Measurements from ENCODE around the gene XPNPEP3. TPM values are rescaled to one million over a fixed set of nuclear protein-coding genes. Genes with fewer than 3 reads are reported as not detected.

The XPNPEP3 gene
- total and polyA plus RNA-seq, 2 donors (not counting 3 experiments of a cell fraction or from before 2014, with no cell fraction given) = 12.3 to 21.2 TPM

- Histone ChIP-seq H3K9ac (replicated peaks; ENCODE audit: extremely low read depth, insufficient read depth, low read length) (no peak overlapping the region), H3K36me3 (ENCODE audit: control insufficient read depth in 2 of 2, extremely low read depth in 1 of 2, insufficient read depth in 2 of 2, low read length in 2 of 2) (peaks cover 0 to 3% of the 10 kb centered on the region in 2 experiments), H4K20me1 (replicated peaks; ENCODE audit: control insufficient read depth, extremely low read depth, insufficient read depth, low read length) (no peaks in the 10 kb centered on the region), H3K27ac (ENCODE audit: insufficient read depth, low read depth, low read length) (peak overlapping the region; percentile 14), H2AFZ (ENCODE audit: low read depth, low read length) (peak overlapping the region; percentile 81), H3K4me2 (ENCODE audit: insufficient read depth, low read length) (no peak overlapping the region), H3K9me1 (replicated peaks; ENCODE audit: control insufficient read depth, extremely low read depth, insufficient read depth, low read length) (no peaks in the 10 kb centered on the region), H3K79me2 (ENCODE audit: control insufficient read depth, insufficient read depth, low read length) (no peaks in the 10 kb centered on the region), H3K27me3 (ENCODE audit: control insufficient read depth in 2 of 2, insufficient read depth in 2 of 2, low read length in 2 of 2) (no peaks in the 10 kb centered on the region), H3K4me3 (replicated peaks in 1 of 3; ENCODE audit: insufficient read depth in 1 of 3, low read depth in 1 of 3, low read length in 3 of 3) (no peak overlapping the region), H3K9me3 (replicated peaks; ENCODE audit: control insufficient read depth, insufficient read depth, low read length) (no peaks in the 10 kb centered on the region), H3K4me1 (ENCODE audit: control insufficient read depth, extremely low read depth, insufficient read depth, low read length) (peaks cover 3% of the 10 kb centered on the region)
- ChIA-PET CTCF (interaction anchor here (0.5 to 3.4 kb wide), 90 partner anchors 9 to 604 kb away, joined by 3 to 59 read pairs (median 5); partner anchors contain the start of genes CHADL, EP300, RBX1 and TEF), POLR2A (interaction anchor here (0.7 to 1.4 kb wide), 2 partner anchors 29 to 30 kb away, joined by 3 to 9 read pairs; partner anchors contain the start of gene RBX1)
- intact Hi-C loops (cut with micrococcal nuclease) = loop anchor here (1.0 to 10.0 kb wide), 2 partner anchors 169 to 312 kb away; no protein-coding TSS in a partner anchor
- FAIRE-seq = peak; percentile 86
- dilution Hi-C loops (cut with MboI; ENCODE audit: extremely low pct_ligation_motif_present, low sequenced_read_pairs) = no loop called here
- no TSS peak for BruUV-seq (replicated peaks)
- TF ChIP-seq CTCF (IDR thresholded peaks at IDR 0.05; ENCODE audit: extremely low read depth in 1 of 2, insufficient read depth in 1 of 2, low read depth in 1 of 2, low read length in 2 of 2) (peak; percentile 39 to 43), POLR2AphosphoS5 (IDR thresholded peaks at IDR 0.05; ENCODE audit: insufficient read depth, low read depth, low read length) (no peak)
- DNase-seq (ENCODE audit: low read depth, low spot score) = peak; percentile 83
These were observed 65.7 kb downstream of the XPNPEP3 start for GRCh38 chr22:40922484-40923303.

- Histone ChIP-seq H2AFZ (ENCODE audit: low read depth, low read length) (peak overlapping the region; percentile 59), H3K36me3 (ENCODE audit: control insufficient read depth in 2 of 2, extremely low read depth in 1 of 2, insufficient read depth in 2 of 2, low read length in 2 of 2) (peaks cover 0 to 3% of the 10 kb centered on the region in 2 experiments), H3K9me1 (replicated peaks; ENCODE audit: control insufficient read depth, extremely low read depth, insufficient read depth, low read length) (no peaks in the 10 kb centered on the region), H3K27me3 (ENCODE audit: control insufficient read depth in 2 of 2, insufficient read depth in 2 of 2, low read length in 2 of 2) (no peaks in the 10 kb centered on the region), H4K20me1 (replicated peaks; ENCODE audit: control insufficient read depth, extremely low read depth, insufficient read depth, low read length) (no peaks in the 10 kb centered on the region), H3K4me3 (replicated peaks in 1 of 3; ENCODE audit: insufficient read depth in 1 of 3, low read depth in 1 of 3, low read length in 3 of 3) (peak overlapping the region in 1 of 3 experiments; percentile 40), H3K9ac (replicated peaks; ENCODE audit: extremely low read depth, insufficient read depth, low read length) (peak overlapping the region; percentile 4), H3K27ac (ENCODE audit: insufficient read depth, low read depth, low read length) (no peak overlapping the region), H3K4me1 (ENCODE audit: control insufficient read depth, extremely low read depth, insufficient read depth, low read length) (peaks cover 17% of the 10 kb centered on the region), H3K79me2 (ENCODE audit: control insufficient read depth, insufficient read depth, low read length) (no peaks in the 10 kb centered on the region), H3K9me3 (replicated peaks; ENCODE audit: control insufficient read depth, insufficient read depth, low read length) (no peaks in the 10 kb centered on the region), H3K4me2 (ENCODE audit: insufficient read depth, low read length) (peak overlapping the region; percentile 80)
- CTCF ChIA-PET = interaction anchor here (1.1 to 1.5 kb wide), 5 partner anchors 9 to 30 kb away, joined by 3 to 5 read pairs (median 4); no protein-coding TSS in a partner anchor
- TF ChIP-seq GATA2 (IDR thresholded peaks at IDR 0.05; ENCODE audit: insufficient read depth, insufficient read length, low read depth, low read length) (peak; percentile 51), MYC (IDR thresholded peaks at IDR 0.05; ENCODE audit: low read depth, low read length) (no peak)
- POLR2A ChIA-PET = interaction anchor here (0.7 kb wide), 3 partner anchors 29 to 333 kb away, joined by 3 to 5 read pairs (median 3); no protein-coding TSS in a partner anchor
- DNase-seq (ENCODE audit: low read depth, low spot score) = peak; percentile 71
- intact Hi-C loops (cut with micrococcal nuclease) (loop anchor here (10.0 kb wide), 1 partner anchor 306 kb away; no protein-coding TSS in a partner anchor), dilution Hi-C loops (cut with MboI; ENCODE audit: extremely low pct_ligation_motif_present, low sequenced_read_pairs) (no loop called here)
- BruUV-seq (replicated peaks) = no TSS peak
- FAIRE-seq = peak; percentile 88
These were observed 71.7 kb downstream of the XPNPEP3 start for GRCh38 chr22:40928657-40929056.
